NK-92 treated with Interleukin-12 subunit alpha and Interleukin-12 subunit beta, amount 100 ng/mL, for 24 hours (cell line): Measurements from ENCODE around the gene AMDHD2.

Source experiments
- DNase-seq: peaks from one replicate; lab custom pipeline; 2025; lab: John Stamatoyannopoulos, UW

Gene AMDHD2

DNA sequence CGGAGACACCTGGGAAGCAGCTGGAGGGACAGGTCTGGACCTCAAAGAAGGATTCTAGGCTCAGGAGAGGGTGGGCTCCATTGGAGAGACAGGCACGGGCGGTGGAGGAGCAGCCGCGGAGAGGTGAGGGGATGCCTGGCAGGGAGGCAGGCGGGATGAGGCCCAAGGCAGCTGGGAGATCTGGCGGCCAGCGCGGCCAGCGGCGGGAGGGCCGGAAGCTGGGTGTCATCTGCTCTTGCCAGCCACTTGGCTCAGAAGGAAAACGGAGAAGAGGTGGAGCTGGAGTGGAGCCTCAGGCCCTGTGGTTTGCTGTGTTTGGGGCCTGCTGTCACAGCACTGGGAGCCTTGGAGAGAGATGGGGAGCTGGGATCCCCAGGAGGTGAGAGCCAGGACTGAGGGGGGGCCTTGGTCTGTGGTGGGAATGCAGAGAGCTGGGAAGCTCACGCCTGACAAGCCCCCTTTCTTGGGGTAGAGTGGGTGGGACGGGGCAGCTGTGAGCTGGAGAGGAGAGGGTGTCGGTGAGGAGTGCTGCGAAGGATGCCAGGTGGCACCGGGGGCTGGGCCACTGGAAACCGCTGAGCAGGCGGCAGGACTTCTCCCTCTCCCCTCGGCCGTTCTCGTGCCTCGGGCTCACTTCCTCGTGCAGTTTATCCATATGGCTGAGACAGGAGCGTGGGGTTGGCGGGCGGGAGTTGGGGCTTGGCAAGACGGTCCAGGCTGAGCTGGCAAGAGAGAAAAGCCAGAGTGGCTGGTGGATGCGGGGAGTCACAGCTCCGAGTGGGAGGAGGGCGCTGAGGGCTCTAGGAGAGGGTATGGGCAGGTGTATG lies 37.2 kb upstream of the AMDHD2 start:
- no peak for DNase-seq

DNA sequence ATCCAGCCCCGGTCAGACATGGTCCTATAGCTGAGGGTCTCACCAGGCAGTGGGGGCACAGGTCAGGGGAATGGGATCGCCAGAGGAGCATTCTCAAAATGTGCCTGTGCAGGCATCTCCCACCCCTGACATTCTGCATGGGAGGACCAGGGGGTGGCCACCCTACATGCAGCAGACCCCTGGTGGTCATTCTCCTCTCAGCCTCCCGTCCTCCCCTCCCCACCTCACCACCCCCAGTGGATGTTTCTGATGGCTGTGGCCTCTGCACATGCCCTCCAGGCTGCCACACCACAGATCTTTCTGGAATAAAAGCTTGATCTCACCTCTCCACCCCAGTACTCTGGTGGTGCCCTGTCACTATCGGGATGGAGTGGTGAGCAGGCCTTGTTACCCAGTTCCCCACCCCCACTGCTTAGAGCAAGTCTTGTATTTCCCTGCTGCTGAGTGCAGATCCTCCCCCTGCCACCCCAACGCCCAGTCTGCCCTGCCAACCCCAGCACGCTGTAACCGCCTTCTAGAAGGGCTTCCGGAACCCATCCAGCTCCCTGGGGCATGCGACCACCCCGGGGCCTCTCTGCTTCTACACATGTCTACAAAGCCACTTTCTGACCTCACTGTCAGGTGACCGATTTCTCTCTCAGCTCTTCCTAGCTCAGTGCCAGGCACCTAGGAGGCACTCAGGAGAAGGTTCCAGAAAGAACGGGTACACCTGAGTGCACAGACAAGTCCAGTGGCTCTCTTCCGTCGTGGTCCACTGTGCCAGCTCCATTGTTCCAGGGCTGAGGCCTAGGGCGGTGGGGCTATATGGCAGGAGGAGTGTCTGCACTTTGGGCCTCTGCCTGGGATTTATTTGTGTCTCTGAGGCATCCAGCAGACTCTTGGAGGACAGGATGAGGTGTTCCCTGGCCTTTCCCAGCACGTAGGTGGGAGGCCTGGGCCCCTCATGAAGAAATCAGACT lies 36.0 kb upstream of the AMDHD2 start:
- DNase-seq, result no peak

GRCh38 chr16:2484898-2485508 lies 35.2 kb upstream of the AMDHD2 start:
- no peak for DNase-seq

- DNase-seq, result no peak
Measured at GRCh38 chr16:2485811-2486507, 34.2 kb upstream of the AMDHD2 start.

GRCh38 chr16:2486645-2487516 lies 33.3 kb upstream of the AMDHD2 start:
- DNase-seq, result no peak

DNA sequence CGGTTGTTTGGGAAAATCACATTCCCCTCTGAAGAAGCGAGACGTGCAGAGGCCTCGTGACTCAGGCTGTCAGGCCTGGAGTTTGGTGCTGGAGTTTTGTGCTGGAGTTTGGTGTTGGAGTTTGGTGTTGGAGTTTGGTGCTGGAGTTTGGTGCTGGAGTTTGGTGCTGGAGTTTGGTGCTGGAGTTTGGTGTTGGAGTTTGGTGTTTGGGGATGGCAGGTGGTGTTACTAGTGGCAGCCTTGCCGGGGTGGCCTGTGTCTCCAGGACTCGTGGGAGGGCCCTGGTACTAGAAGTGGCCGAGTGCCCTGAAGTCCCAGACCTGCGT lies 32.7 kb upstream of the AMDHD2 start:
- no peak for DNase-seq

DNA sequence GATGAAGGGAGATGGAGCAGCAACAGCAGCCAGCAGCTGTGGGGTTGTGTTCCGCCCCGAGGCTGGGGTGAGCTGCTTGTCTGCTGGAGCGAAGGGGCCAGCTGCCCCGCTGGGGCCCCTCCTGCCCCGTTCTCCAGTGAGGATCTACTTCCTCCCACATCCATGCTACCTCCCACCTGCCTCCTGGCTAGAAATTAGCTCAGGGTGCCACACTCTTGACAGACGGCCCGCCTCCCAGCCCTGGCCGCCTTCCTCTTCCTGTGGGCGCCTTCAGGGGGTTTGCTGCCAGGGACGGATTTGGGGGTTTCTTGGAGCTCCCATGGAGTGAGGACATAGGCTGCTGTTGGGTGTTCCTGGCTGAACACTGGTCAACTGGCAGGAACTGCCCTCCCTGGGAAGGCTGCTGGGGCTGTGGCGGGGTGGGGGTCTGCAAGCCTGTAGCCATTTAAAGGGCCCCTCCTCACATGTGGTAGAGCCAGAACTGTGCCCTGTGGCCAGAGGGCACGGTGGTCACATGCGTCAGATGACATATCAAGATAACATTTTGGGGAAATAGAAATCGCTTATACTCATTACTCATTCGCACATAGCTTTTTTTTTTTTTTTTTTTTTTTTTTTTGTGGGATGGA lies 32.2 kb upstream of the AMDHD2 start:
- DNase-seq, result no peak

GRCh38 chr16:2489581-2489980 lies 30.6 kb upstream of the AMDHD2 start:
- no peak for DNase-seq

- DNase-seq, result no peak
Measured at GRCh38 chr16:2490190-2491105, 29.7 kb upstream of the AMDHD2 start.

DNA sequence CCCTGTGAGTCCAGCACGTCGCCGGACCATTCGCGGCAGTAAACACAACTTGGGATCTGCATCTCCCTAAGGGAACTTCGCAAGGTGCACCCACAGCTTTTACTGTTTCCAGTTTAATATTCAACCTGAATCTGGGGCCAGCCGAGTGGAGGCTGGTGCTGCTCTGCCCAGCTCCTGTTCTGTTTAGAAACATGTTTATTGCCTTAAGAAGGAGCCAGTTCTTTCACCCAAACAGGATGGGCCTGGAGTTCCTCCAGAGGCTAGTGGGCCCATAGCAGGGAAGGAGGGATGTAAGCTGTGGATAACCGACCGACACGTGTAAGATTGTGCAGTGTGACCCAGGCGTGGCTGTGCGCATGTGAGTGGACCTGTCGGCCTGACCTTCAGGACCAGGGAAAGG lies 27.9 kb upstream of the AMDHD2 start:
- no peak for DNase-seq

GRCh38 chr16:2493605-2494004 lies 26.6 kb upstream of the AMDHD2 start:
- DNase-seq, result no peak

DNA sequence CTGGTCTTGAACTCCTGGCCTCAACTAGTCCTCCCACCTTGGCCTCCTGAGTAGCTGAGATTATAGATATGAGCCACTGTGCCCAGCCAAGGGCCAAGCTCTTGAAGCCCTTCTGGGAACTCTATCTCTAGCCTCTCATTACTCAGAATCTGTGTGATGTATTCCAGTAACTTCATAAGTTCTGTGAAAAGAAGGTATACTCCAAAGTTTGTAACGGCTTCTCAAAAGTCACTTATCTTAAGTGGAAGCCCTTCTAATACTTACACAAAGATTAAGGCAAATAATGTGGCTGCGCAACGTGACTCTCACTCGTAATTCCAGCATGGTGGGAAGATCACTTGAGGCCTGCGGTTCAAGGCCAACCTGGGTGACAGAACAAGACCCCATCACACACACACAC lies 25.6 kb upstream of the AMDHD2 start:
- no peak for DNase-seq

DNA sequence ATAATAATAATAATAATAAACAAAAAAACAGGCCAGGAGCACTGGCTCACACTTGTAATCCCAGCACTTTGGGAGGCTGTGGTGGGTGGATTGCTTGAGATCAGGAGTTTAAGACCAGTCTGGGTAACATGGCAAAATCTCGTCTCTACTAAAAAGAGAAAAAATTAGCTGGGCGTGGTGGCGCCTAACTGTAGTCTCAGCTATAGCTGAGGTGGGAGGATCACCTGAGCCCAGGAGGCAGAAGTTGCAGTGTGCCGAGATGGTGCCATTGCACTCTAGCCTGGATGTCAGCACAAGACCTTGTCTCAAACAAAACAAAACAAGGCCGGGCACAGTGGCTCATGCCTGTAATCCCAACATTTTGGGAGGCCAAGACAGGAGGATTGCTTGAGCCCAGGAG lies 25.1 kb upstream of the AMDHD2 start:
- DNase-seq, result no peak

GRCh38 chr16:2496223-2497115 lies 23.7 kb upstream of the AMDHD2 start:
- DNase-seq, result no peak

DNA sequence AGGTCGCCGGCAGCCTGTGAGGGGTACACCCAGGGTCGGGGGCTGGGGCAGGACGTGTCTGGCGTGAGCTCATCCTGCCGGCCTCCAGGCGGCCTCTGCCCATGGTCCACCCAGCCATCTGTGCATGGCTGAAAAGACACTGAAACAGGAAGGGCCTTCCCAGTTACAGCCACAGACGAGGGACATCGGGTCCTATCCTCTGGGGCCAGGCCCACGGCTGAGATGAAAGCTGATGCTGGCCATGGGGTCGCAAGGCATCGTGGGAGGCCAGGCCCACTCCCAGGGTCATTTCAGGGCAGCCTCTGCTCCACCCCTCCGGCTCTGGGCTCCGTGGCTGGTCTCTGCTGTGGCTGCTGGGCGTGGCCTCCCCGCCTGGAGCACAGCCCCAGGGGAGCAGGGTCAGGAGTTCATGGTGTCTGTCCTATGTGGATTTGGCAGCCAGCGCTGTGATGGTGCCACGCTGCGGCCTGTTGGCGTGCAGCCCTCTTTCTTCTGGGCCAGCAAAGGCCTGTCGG lies 23.0 kb upstream of the AMDHD2 start:
- DNase-seq, result no peak

- DNase-seq, result no peak
Measured at GRCh38 chr16:2497695-2498484, 22.3 kb upstream of the AMDHD2 start.

- no peak for DNase-seq
Measured at GRCh38 chr16:2498531-2499253, 21.5 kb upstream of the AMDHD2 start.
